Measurements from ENCODE around the gene MPPED2. TPM values are rescaled to one million over a fixed set of nuclear protein-coding genes. Genes with fewer than 3 reads are reported as not detected.

The MPPED2 gene
- total RNA-seq, 1 donor from 2014 or later: 63.2 TPM

DNA sequence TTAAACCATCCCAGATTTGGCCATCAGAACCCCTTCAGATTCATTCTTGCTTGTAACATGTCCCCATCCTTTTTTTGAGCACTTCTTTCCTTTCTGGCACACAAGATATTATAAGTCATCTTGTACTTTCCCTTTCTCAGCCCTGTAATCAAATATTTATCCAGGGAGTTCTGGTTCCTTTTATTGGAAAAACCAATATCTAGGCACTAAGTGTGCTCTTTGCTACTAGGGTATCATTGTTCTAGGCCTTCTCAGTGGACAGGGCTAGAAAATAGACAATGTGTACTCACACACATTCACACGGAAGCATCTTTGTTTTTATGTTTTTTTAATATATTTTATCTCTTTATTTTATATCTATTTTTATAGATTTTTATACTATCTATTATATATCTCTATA is 216.0 kb downstream of the MPPED2 start:
- DNase-seq (ENCODE audit: low spot score in 2 of 2) (no peak), FAIRE-seq (no peak)

DNA sequence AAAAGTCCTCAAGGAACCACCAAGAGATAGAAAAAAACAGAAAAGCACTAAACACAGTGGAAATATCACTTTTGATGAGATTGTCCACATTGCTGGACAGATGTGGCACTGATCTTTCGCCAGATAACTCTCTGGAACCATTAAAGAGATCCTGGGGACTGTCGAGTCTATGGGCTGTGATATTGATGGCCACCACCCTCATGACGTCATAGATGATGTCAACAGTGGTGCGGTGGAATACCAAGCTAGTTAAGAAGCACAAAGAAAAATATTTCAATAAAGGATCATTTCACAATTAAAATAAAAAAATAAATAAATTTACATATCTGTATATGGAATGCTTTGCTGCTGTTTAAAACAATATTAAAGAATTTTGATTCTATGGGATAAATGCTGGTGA is 217.8 kb downstream of the MPPED2 start:
- no peak for DNase-seq (ENCODE audit: low spot score in 2 of 2)
- no peak for FAIRE-seq

DNA sequence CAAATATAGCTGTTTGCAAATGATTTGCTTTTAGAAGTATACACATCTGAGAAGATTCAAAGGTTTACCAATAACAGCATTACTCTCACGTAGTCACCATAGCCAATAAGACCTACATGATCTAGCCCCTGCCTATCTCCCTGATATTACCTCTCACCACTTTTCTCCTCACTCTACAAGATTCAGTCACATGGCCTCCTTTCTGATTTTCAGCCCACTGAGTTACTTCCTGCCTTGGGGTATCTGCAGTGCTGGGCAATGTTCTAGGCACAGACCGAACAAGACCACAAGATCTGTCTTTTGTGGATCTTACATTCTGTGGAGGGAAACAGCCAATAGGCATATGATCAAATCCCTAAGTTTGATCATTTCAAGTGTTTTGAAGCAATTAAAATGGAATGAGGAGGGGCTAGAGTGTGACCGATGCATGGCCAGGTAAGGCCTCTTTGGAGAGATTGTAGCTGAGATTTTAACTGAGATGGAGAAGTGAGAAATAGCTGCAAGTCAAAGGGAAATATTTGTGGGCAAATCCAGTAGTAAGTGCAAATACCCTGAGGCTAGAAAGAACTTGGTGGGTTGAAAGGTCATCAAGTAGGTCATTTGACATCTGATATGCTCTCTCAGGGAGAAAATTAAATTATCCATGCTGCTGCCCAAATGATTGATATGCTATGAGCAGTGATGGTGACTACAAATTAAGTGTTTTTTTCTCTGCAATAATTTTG is 220.2 kb downstream of the MPPED2 start:
- FAIRE-seq: no peak

DNA sequence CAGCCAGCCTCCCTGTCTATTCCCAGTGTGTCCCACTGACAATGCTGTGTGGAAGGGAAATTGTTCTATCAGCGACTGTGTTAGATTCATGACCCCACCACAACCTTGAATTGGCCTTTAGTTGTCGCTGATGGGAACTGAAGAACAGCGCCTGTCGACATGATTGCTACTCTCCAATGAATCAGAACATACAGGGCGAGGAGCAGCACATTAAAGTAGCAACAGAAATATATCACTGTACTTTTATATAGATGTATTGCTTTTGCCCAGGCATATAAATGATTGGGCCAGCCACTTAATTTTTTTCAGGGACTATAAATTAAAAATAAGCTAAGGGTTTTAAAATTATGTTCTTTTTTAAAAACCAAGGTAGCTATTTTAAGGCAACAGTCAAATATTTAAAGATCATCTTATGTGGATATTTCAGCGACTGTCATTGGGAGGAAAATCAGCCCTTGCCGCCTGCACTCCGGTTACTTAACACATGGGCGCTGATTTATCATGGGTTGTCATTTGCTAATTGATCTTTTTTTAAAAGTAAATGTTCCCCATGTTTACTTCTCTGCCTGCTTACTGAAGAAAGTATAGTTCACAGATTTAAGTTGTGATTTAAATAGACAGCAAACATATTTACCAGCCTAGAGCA is 221.2 kb downstream of the MPPED2 start:
- FAIRE-seq: no peak

More for the DNA sequence above, 220.2 kb downstream of the MPPED2 start:
- DNase-seq (ENCODE audit: low spot score in 2 of 2): no peak

DNA sequence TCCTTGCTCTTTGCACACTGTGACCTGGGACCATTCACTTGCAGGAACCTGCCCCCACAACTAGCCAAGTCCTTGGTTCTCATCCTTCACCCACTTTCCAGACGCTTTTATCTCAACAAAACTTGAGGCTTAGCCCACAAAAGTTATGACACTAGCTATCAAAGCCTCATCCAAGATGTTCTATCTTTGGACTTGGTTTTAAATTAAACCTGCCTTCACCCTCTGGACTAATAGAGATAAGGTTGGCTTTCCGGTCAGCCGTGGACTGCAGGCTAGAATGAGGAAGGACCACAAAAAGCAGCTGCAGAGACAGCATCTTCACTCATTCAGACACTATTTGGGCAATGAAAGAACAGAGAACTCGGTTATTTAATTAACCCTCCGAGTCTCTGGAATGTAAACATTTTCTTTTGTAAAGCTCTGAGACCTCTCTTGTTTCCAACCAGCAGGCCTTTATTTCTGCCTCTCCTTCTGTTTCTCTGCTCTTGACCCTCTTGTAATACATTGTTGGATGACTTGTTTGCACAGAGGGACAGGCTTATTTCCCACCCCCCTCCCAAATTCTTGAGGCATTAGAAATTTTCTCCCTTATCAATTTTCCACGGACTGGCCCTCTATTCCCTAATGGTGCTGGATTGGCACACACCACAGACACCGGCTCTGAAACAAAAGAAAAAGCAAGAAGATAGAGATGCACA is 221.9 kb downstream of the MPPED2 start:
- FAIRE-seq (no peak), DNase-seq (ENCODE audit: low spot score in 2 of 2) (no peak)

More for the DNA sequence above, 221.2 kb downstream of the MPPED2 start:
- no peak for DNase-seq (ENCODE audit: low spot score in 2 of 2)

DNA sequence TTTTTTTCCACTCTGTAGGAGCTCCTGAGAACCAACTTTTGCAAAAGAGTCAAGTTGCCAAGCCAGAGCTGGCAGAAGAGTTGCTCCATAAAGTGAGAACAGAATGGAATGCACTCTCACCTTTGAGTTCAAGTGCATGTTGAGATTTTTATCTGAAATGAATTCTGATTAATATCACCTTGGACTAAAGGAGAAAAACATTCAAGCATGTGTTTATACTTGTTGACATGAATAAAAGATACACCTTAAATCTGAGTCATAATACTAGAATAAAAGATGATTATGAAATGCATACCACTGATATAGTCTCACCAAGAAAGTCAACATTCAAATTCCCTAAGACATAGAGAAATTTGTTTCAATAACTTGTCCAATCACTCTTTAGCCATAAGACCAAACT is 225.4 kb downstream of the MPPED2 start:
- DNase-seq (ENCODE audit: low spot score in 2 of 2): no peak
- FAIRE-seq: no peak
